H1 (cell line): ENCODE results near the gene MMAB. TPM values are rescaled to one million over a fixed set of nuclear protein-coding genes. Genes with fewer than 3 reads are reported as not detected.

Experiments used
- CTCF ChIA-PET: fragments of 300-600 bp; sonication (Branson Sonifier 250); formaldehyde crosslinking; loops from one replicate; lab custom pipeline; 2021; ENCODE audit not compliant: partially characterized antibody; lab: Charles Lee
- POLR2A ChIA-PET: fragments of 300-600 bp; sonication (Branson Sonifier 250); formaldehyde crosslinking; loops from one replicate; lab custom pipeline; 2021; ENCODE audit warnings: inconsistent platforms; ENCODE audit not compliant: partially characterized antibody; lab: Charles Lee
- DNase-seq, 2 experiments: peaks; one replicate each; pipeline versions ENCODE4 v3.0.0 to v3.0.0-alpha.2; 2010 to 2022; ENCODE audit warnings: low spot score in 2 of 2, low read depth in 1 of 2, mixed read lengths in 1 of 2
- FAIRE-seq: peaks from 2 replicates; lab custom pipeline; 2011; peaks lifted over from hg19 to GRCh38; lab: Jason Lieb, UNC
- H2AFZ ChIP-seq: 2 replicates; pipeline ENCODE4 v1.8.1; 2012; ENCODE audit warnings: low read length, inconsistent platforms
- H2AK5ac ChIP-seq: 2 replicates; pipeline ENCODE4 v1.6.1; 2013; ENCODE audit warnings: low read depth, low read length
- H2BK120ac ChIP-seq: replicated peaks from 2 replicates; pipeline ENCODE3; 2013; ENCODE audit warnings: low read depth, low read length, inconsistent platforms
- H2BK12ac ChIP-seq: 2 replicates; pipeline ENCODE4 v1.6.1; 2013; ENCODE audit warnings: low read depth, low read length
- H2BK15ac ChIP-seq: 2 replicates; pipeline ENCODE4 v1.6.1; 2013; ENCODE audit warnings: low read length
- H2BK20ac ChIP-seq: 2 replicates; pipeline ENCODE4 v1.6.1; 2013; ENCODE audit warnings: low read length
- H2BK5ac ChIP-seq: 2 replicates; pipeline ENCODE4 v1.6.1; 2013; ENCODE audit warnings: low read depth, low read length
- H3K14ac ChIP-seq: 2 replicates; pipeline ENCODE4 v1.6.1; 2013; ENCODE audit warnings: inconsistent platforms; ENCODE audit not compliant: insufficient read length
- H3K18ac ChIP-seq: 2 replicates; pipeline ENCODE4 v1.6.1; 2013; ENCODE audit warnings: low read length; ENCODE audit errors: extremely low read depth
- H3K23ac ChIP-seq: 2 replicates; pipeline ENCODE4 v1.6.1; 2013; ENCODE audit warnings: inconsistent platforms; ENCODE audit not compliant: insufficient read length
- H3K23me2 ChIP-seq: 2 replicates; pipeline ENCODE4 v1.6.1; 2013; ENCODE audit warnings: low read depth, low read length
- H3K27ac ChIP-seq: 2 replicates; pipeline ENCODE4 v1.6.1; 2011; ENCODE audit warnings: low read depth, low read length, inconsistent platforms
- H3K27me3 ChIP-seq, 4 experiments: replicated peaks in 1 of 4; 1 replicate in 1 of 4; 2 replicates in 3 of 4; pipeline versions ENCODE4 v1.6.1 to v1.8.1; 2011 to 2013; ENCODE audit warnings: low read length in 3 of 4, mild to moderate bottlenecking in 3 of 4, inconsistent platforms in 2 of 4, mixed read lengths in 2 of 4, moderate library complexity in 1 of 4; ENCODE audit not compliant: control insufficient read depth in 3 of 4, insufficient read depth in 3 of 4; ENCODE audit errors: extremely low read depth in 1 of 4
- H3K36me3 ChIP-seq, 4 experiments: 2 replicates each; pipeline versions ENCODE4 v1.6.1 to v1.8.1; 2011 to 2013; ENCODE audit warnings: mild to moderate bottlenecking in 4 of 4, low read length in 3 of 4, moderate library complexity in 2 of 4, control low read depth in 1 of 4, inconsistent platforms in 1 of 4; ENCODE audit not compliant: insufficient read depth in 4 of 4, control insufficient read depth in 2 of 4
- H3K4ac ChIP-seq: replicated peaks from 2 replicates; pipeline ENCODE3; 2013; ENCODE audit warnings: low read length, low read depth, mixed read lengths, inconsistent platforms; ENCODE audit not compliant: insufficient read length
- H3K4me1 ChIP-seq, 4 experiments: replicated peaks in 1 of 4; 1 replicate in 1 of 4; 2 replicates in 3 of 4; pipeline versions ENCODE4 v1.6.1 to v1.8.1; 2011 to 2013; ENCODE audit warnings: low read length in 3 of 4, inconsistent platforms in 2 of 4, mixed read lengths in 1 of 4; ENCODE audit not compliant: insufficient read depth in 4 of 4, control insufficient read depth in 3 of 4
- H3K4me2 ChIP-seq, 2 experiments: 2 replicates each; pipeline versions ENCODE4 v1.6.1 to v1.8.1; 2011 to 2013; ENCODE audit warnings: low read depth in 2 of 2, low read length in 2 of 2, control low read depth in 1 of 2, inconsistent platforms in 1 of 2, mild to moderate bottlenecking in 1 of 2; ENCODE audit not compliant: insufficient read depth in 1 of 2
- H3K4me3 ChIP-seq, 4 experiments: fragments of 200-600, 300-600 bp in 1 of 4; sonication (generic), shearing (Covaris generic), sonication (Bioruptor Twin) in 1 of 4; 2 replicates each; pipeline versions ENCODE4 v1.5.1 to v1.8.1; 2011 to 2016; ENCODE audit warnings: low read length in 4 of 4, low read depth in 3 of 4, control low read depth in 2 of 4, inconsistent platforms in 2 of 4, mild to moderate bottlenecking in 2 of 4, mixed read lengths in 1 of 4, moderate library complexity in 1 of 4; ENCODE audit not compliant: insufficient read depth in 2 of 4; ENCODE audit errors: extremely low read depth in 1 of 4
- H3K56ac ChIP-seq: replicated peaks from 2 replicates; pipeline ENCODE3; 2013; ENCODE audit warnings: low read depth, mild to moderate bottlenecking, mixed read lengths, low read length, inconsistent platforms; ENCODE audit not compliant: insufficient read length
- H3K79me1 ChIP-seq: 2 replicates; pipeline ENCODE4 v1.6.1; 2013; ENCODE audit warnings: low read depth, low read length, control low read depth
- H3K79me2 ChIP-seq, 2 experiments: 2 replicates each; pipeline versions ENCODE4 v1.6.1 to v1.8.1; 2012 to 2013; ENCODE audit warnings: low read length in 2 of 2, mild to moderate bottlenecking in 2 of 2, inconsistent platforms in 1 of 2; ENCODE audit not compliant: insufficient read depth in 2 of 2, control insufficient read depth in 1 of 2
- H3K9ac ChIP-seq, 4 experiments: replicated peaks in 1 of 4; 1 replicate in 1 of 4; 2 replicates in 3 of 4; pipeline versions ENCODE4 v1.6.1 to v1.8.1; 2011 to 2013; ENCODE audit warnings: low read depth in 3 of 4, low read length in 3 of 4, control low read depth in 2 of 4, mild to moderate bottlenecking in 2 of 4, moderate library complexity in 2 of 4, inconsistent platforms in 1 of 4; ENCODE audit errors: extremely low read depth in 1 of 4
- H3K9me3 ChIP-seq, 2 experiments: 2 replicates each; pipeline versions ENCODE4 v1.6.1 to v1.8.1; 2012 to 2013; ENCODE audit warnings: mild to moderate bottlenecking in 2 of 2, moderate library complexity in 2 of 2, control low read depth in 1 of 2, inconsistent platforms in 1 of 2, low read depth in 1 of 2, low read length in 1 of 2, mixed read lengths in 1 of 2; ENCODE audit not compliant: insufficient read depth in 2 of 2
- H4K20me1 ChIP-seq, 2 experiments: replicated peaks in 1 of 2; 2 replicates each; pipeline versions ENCODE3 to v1.8.1; 2011 to 2013; ENCODE audit warnings: inconsistent platforms in 2 of 2, low read length in 2 of 2, mild to moderate bottlenecking in 1 of 2; ENCODE audit not compliant: insufficient read depth in 2 of 2, control insufficient read depth in 1 of 2
- H4K5ac ChIP-seq: 2 replicates; pipeline ENCODE4 v1.6.1; 2013; ENCODE audit warnings: low read length, low read depth, mixed read lengths, inconsistent platforms; ENCODE audit not compliant: insufficient read length
- H4K8ac ChIP-seq: 2 replicates; pipeline ENCODE4 v1.8.0; 2013; ENCODE audit warnings: mild to moderate bottlenecking, moderate library complexity, low read length, inconsistent platforms; ENCODE audit not compliant: insufficient read depth; ENCODE audit errors: extremely low read depth
- H4K91ac ChIP-seq: replicated peaks from 2 replicates; pipeline ENCODE3; 2013; ENCODE audit warnings: low read length, mixed read lengths, inconsistent platforms; ENCODE audit not compliant: insufficient read length
- CHD2 ChIP-seq: IDR thresholded peaks from 2 replicates; pipeline ENCODE4 v1.6.1; 2012; ENCODE audit warnings: low read length, improper control_type of control experiment
- KDM4A ChIP-seq: IDR thresholded peaks from one replicate; pipeline ENCODE4 v1.7.1; 2012; ENCODE audit warnings: low read depth, mild to moderate bottlenecking, moderate library complexity, low read length, inconsistent platforms; ENCODE audit not compliant: severe bottlenecking
- RBBP5 ChIP-seq: IDR thresholded peaks from 2 replicates; pipeline ENCODE4 v1.7.1; 2012; ENCODE audit warnings: low read depth, mild to moderate bottlenecking, inconsistent platforms, low read length, moderate library complexity, borderline replicate concordance
- RXRA ChIP-seq: IDR thresholded peaks from 2 replicates; pipeline ENCODE4 v1.6.1; 2011; ENCODE audit warnings: low read depth, mild to moderate bottlenecking, low read length, moderate library complexity; ENCODE audit not compliant: insufficient read depth
- SIN3A ChIP-seq, 2 experiments: IDR thresholded peaks in 1 of 2; conservative IDR thresholded peaks in 1 of 2; 2 replicates each; pipeline ENCODE4 v1.6.1; 2011 to 2012; ENCODE audit warnings: low read length in 2 of 2, improper control_type of control experiment in 1 of 2, low read depth in 1 of 2, mild to moderate bottlenecking in 1 of 2
- SP4 ChIP-seq: IDR thresholded peaks from 2 replicates; pipeline ENCODE4 v1.6.1; 2012; ENCODE audit warnings: low read length, inconsistent platforms
- TCF12 ChIP-seq: IDR thresholded peaks from 2 replicates; pipeline ENCODE4 v1.6.1; 2011; ENCODE audit warnings: low read depth, mild to moderate bottlenecking, low read length
- TEAD4 ChIP-seq: IDR thresholded peaks from 2 replicates; pipeline ENCODE4 v1.6.1; 2012; ENCODE audit warnings: low read depth, low read length, inconsistent platforms, mixed read lengths
- WGBS, 2 experiments: shearing (Covaris generic) in 1 of 2; methylation state at CpG; one replicate each; pipeline versions ENCODE4 v1.1.6 to v1.1.7; 2013 to 2015; ENCODE audit warnings: low lambda C conversion rate in 2 of 2, mixed read lengths in 2 of 2, inconsistent platforms in 1 of 2, low coverage in 1 of 2, missing lambda C conversion rate in 1 of 2; ENCODE audit not compliant: insufficient replicate concordance in 2 of 2, insufficient coverage in 1 of 2, insufficient read length in 1 of 2; ENCODE audit errors: extremely low coverage in 1 of 2, missing lambda C conversion rate in 1 of 2; 5-methylcytosine and 5-hydroxymethylcytosine counted together
- polyA plus RNA-seq, 7 experiments: library from polyadenylated mRNA; depleted of rRNA in 3 of 7; stranded (reverse) in 5 of 7; unstranded in 2 of 7; fragments of >200 nt in 5 of 7; fragments of 200-250 nt in 2 of 7; gene quantifications; 1 replicate in 5 of 7; 2 replicates in 1 of 7; 4 replicates in 1 of 7; pipeline versions ENCODE4 v1.2.1 to v1.2.3, GENCODE V29; 2011 to 2013; ENCODE audit warnings: missing spikeins in 2 of 7, mixed read lengths in 2 of 7
- total RNA-seq: library from RNA; stranded (reverse); fragmentation: NEBNext Ultra II Directional; extraction: Animal tissue kit (Norgen Biotek cat#: 25700); gene quantifications from 2 replicates; pipeline ENCODE4 v1.2.1, GENCODE V29; 2021
- TF ChIP-seq, protein P1 (sequence below): IDR thresholded peaks from 2 replicates; pipeline ENCODE4 v1.6.1; 2011; ENCODE audit warnings: low read length, improper control_type of control experiment
- TF ChIP-seq, protein P2 (sequence below): IDR thresholded peaks from 2 replicates; pipeline ENCODE4 v1.6.1; 2011; ENCODE audit warnings: low read depth, mild to moderate bottlenecking, low read length; ENCODE audit not compliant: insufficient read depth

The MMAB gene
- total and polyA plus RNA-seq, 2 of the 8 experiments (the other 6 are each of a cell fraction or from before 2014, with no cell fraction given), result 12.9 to 18.5 TPM

DNA sequence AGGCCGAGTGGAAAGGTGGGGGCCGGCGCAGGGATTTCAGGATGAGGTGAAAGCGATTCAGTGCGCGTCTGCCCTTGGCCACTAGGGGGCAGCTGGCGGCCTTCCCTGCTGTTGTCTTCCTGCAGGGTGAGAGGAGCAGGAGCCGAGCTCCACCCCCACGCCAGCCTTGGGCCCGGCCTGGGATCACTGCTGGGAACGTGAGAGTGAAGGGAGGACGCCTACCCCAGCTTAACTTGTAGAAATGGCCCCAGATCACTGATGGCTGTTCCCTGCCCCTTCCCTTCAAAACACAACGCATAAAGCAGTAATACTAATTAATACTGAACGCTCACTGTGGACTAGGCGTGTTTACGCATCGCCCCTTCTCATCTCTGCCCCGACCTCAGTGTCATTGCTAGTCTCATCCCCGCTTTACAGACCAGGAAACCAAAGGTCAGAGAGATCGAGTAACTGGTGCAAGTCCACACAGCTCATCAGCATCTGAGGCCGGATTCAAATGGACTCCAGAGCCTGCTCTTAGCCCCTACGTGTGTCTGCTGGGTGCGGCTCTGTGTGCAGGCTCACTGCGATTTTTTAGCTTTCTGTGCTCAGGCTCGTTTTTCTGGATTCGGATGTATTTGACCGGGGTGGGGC, 24.6 kb upstream of the MMAB start:
- H2AK5ac ChIP-seq, result no peak overlapping the region
- H3K9me3 ChIP-seq, result no peaks in the 10 kb centered on the region
- H3K4me3 ChIP-seq, result no peak overlapping the region
- H3K4me1 ChIP-seq, result peaks cover 0 to 7% (median 2%) of the 10 kb centered on the region in 4 experiments; a peak in 4 of 7 replicates
- no peak overlapping the region for H3K56ac ChIP-seq
- no peak overlapping the region for H3K14ac ChIP-seq
- DNase-seq (peak; percentile 72 to 97), FAIRE-seq (peak; percentile 39)
- ChIA-PET POLR2A (interaction anchor here (0.7 to 2.1 kb wide), 8 partner anchors 13 to 174 kb away, joined by 3 to 6 read pairs (median 3); partner anchors contain the start of genes FAM222A, MMAB and MVK), CTCF (interaction anchor here (0.6 to 11.3 kb wide), 58 partner anchors 9 to 296 kb away, joined by 3 to 163 read pairs (median 5); partner anchors contain the start of genes FAM222A, MMAB and MVK)
- H3K27me3 ChIP-seq, result no peaks in the 10 kb centered on the region
- no peak overlapping the region for H4K91ac ChIP-seq
- 53% methylated on average over 27 of the region's 27 CpGs; no CpG with 5 or more reads in 1 of the 2 experiments for WGBS, 2 experiments
- no peak overlapping the region for H2AFZ ChIP-seq
- H2BK20ac ChIP-seq, result no peak overlapping the region
- no peak overlapping the region for H2BK5ac ChIP-seq
- no peak overlapping the region for H3K27ac ChIP-seq
- H4K20me1 ChIP-seq, result peaks cover 0 to 4% of the 10 kb centered on the region in 2 experiments
- H3K4ac ChIP-seq, result no peak overlapping the region
- no peak overlapping the region for H3K23ac ChIP-seq
- H3K23me2 ChIP-seq, result no peaks in the 10 kb centered on the region
- H2BK15ac ChIP-seq, result no peak overlapping the region
- H3K36me3 ChIP-seq, result peaks cover 0 to 6% (median 0%) of the 10 kb centered on the region in 4 experiments; a peak in 3 of 8 replicates
- H3K9ac ChIP-seq, result no peak overlapping the region
- H4K8ac ChIP-seq, result no peak overlapping the region; the same call in 1 of the 2 replicates
- no peak overlapping the region for H2BK120ac ChIP-seq
- H3K79me2 ChIP-seq, result no peaks in the 10 kb centered on the region
- H4K5ac ChIP-seq, result no peak overlapping the region
- H2BK12ac ChIP-seq, result no peak overlapping the region
- H3K18ac ChIP-seq, result peak overlapping the region; percentile 72
- H3K79me1 ChIP-seq, result no peaks in the 10 kb centered on the region
- H3K4me2 ChIP-seq, result peak overlapping the region in 1 of 2 experiments; percentile 30; a peak in 2 of 4 replicates
- no peak; the same call in 1 of the 2 replicates for TF ChIP-seq RBBP5
- TF ChIP-seq SP4, result 0 out of 2 replicates have a peak, but pooled peaks have one; percentile 26
- no peak for TF ChIP-seq CHD2
- TF ChIP-seq TCF12, result 0 out of 2 replicates have a peak, but pooled peaks have one; percentile 50
- no peak for TF ChIP-seq KDM4A
- TF ChIP-seq, protein P1, sequence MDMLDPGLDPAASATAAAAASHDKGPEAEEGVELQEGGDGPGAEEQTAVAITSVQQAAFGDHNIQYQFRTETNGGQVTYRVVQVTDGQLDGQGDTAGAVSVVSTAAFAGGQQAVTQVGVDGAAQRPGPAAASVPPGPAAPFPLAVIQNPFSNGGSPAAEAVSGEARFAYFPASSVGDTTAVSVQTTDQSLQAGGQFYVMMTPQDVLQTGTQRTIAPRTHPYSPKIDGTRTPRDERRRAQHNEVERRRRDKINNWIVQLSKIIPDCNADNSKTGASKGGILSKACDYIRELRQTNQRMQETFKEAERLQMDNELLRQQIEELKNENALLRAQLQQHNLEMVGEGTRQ, result no peak
- TF ChIP-seq TEAD4, result no peak
- 0 out of 4 replicates have a peak, but pooled peaks of 1 of the 2 experiments have one; percentile 27 for TF ChIP-seq SIN3A (conservative IDR thresholded peaks at IDR 0.05 in 1 of 2, IDR thresholded peaks at IDR 0.05 in 1 of 2; ENCODE audit: low read depth in 1 of 2, low read length in 2 of 2)
- no peak for TF ChIP-seq RXRA
- TF ChIP-seq, protein P2, sequence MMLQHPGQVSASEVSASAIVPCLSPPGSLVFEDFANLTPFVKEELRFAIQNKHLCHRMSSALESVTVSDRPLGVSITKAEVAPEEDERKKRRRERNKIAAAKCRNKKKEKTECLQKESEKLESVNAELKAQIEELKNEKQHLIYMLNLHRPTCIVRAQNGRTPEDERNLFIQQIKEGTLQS, result no peak
